ENCODE data around the gene SIDT2. TPM values are rescaled to one million over a fixed set of nuclear protein-coding genes. Genes with fewer than 3 reads are reported as not detected.

The SIDT2 gene
- total and polyA plus RNA-seq, 2 of the 8 experiments (the other 6 are each of a cell fraction or from before 2014, with no cell fraction given): 18.5 to 21.1 TPM

DNA sequence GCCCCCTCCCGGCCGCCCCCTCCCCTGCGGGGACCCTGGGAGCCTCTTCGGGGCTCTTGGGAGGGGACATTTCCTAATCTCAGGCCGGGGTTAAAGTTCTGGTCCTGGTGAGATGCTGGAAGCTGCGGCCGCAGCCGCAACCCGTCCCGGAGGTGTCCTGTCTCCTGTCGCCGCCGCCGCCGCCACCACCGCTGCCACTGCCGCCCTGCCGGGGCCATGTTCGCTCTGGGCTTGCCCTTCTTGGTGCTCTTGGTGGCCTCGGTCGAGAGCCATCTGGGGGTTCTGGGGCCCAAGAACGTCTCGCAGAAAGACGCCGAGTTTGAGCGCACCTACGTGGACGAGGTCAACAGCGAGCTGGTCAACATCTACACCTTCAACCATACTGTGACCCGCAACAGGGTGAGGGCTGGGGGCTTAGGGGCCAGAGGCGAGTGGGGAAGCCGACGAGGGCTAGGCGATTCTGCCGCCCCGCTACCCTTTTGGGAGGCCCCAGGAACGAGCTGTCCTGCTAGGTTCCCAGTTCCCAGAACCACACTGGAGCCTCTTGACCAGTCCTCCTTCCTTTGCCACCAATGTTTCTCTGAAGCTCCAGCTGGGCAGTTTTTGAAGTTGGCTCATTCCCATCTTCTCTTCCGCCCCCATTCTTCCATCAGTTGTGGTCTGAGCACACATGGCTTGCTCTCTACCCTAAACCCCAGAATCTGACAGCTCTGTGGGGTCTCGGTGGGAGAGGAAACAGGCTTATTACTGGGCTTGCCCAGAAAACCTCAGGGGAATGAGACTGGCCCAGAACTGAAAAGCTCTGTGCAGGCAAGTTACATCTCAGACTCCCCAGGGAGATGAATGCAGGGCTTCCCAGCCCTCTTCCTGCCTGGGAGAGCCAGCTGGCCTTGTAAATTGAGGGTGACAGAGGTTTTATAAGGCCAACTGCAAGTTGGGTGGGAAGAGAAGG lies 781 bp downstream of the SIDT2 start:
- Histone ChIP-seq H3K4me2 (ENCODE audit: insufficient read depth in 1 of 2, low read depth in 2 of 2, low read length in 2 of 2) (peak overlapping the region; percentile 87 to 96), H2AFZ (ENCODE audit: low read length) (no peak overlapping the region; the same call in 1 of the 2 replicates), H3K4me1 (replicated peaks in 1 of 4; ENCODE audit: control insufficient read depth in 3 of 4, insufficient read depth in 4 of 4, low read length in 3 of 4) (peaks cover 6 to 16% (median 12%) of the 10 kb centered on the region in 4 experiments), H3K9me3 (ENCODE audit: insufficient read depth in 2 of 2, low read depth in 1 of 2, low read length in 1 of 2) (no peaks in the 10 kb centered on the region), H4K20me1 (replicated peaks in 1 of 2; ENCODE audit: control insufficient read depth in 1 of 2, insufficient read depth in 2 of 2, low read length in 2 of 2) (peaks cover 1 to 4% of the 10 kb centered on the region in 2 experiments), H3K36me3 (ENCODE audit: control insufficient read depth in 2 of 4, insufficient read depth in 4 of 4, low read length in 3 of 4) (peaks cover 0 to 6% (median 4%) of the 10 kb centered on the region in 4 experiments; a peak in 2 of 8 replicates), H2AK5ac (ENCODE audit: low read depth, low read length) (no peak overlapping the region), H2BK5ac (ENCODE audit: low read depth, low read length) (peak overlapping the region; percentile 63; the same call in 1 of the 2 replicates), H2BK120ac (replicated peaks; ENCODE audit: low read depth, low read length) (no peak overlapping the region), H3K27ac (ENCODE audit: low read depth, low read length) (0 out of 2 replicates have a peak overlapping the region, but pooled peaks have one; percentile 1), H2BK20ac (ENCODE audit: low read length) (no peak overlapping the region), H3K79me1 (ENCODE audit: low read depth, low read length) (no peaks in the 10 kb centered on the region; the same call in 1 of the 2 replicates), H3K56ac (replicated peaks; ENCODE audit: insufficient read length, low read depth, low read length) (no peak overlapping the region), H4K8ac (ENCODE audit: extremely low read depth, insufficient read depth, low read length) (peak overlapping the region; percentile 76; the same call in 1 of the 2 replicates), H3K23ac (ENCODE audit: insufficient read length) (no peak overlapping the region), H4K91ac (replicated peaks; ENCODE audit: insufficient read length, low read length) (no peak overlapping the region), H3K79me2 (ENCODE audit: control insufficient read depth in 1 of 2, insufficient read depth in 2 of 2, low read length in 2 of 2) (no peaks in the 10 kb centered on the region), H3K9ac (replicated peaks in 1 of 4; ENCODE audit: extremely low read depth in 1 of 4, low read depth in 3 of 4, low read length in 3 of 4) (peak overlapping the region; percentile 34 to 74 (median 65)), H4K5ac (ENCODE audit: insufficient read length, low read depth, low read length) (peak overlapping the region; percentile 27), H2BK15ac (ENCODE audit: low read length) (no peak overlapping the region), H3K23me2 (ENCODE audit: low read depth, low read length) (peaks cover 11% of the 10 kb centered on the region), H3K4ac (replicated peaks; ENCODE audit: insufficient read length, low read depth, low read length) (no peak overlapping the region), H2BK12ac (ENCODE audit: low read depth, low read length) (0 out of 2 replicates have a peak overlapping the region, but pooled peaks have one; percentile 53), H3K4me3 (ENCODE audit: extremely low read depth in 1 of 4, insufficient read depth in 2 of 4, low read depth in 3 of 4, low read length in 4 of 4) (peak overlapping the region; percentile 79 to 89 (median 82)), H3K14ac (ENCODE audit: insufficient read length) (no peak overlapping the region), H3K18ac (ENCODE audit: extremely low read depth, low read length) (no peak overlapping the region; the same call in 1 of the 2 replicates), H3K27me3 (replicated peaks in 1 of 4; ENCODE audit: control insufficient read depth in 3 of 4, extremely low read depth in 1 of 4, insufficient read depth in 3 of 4, low read length in 3 of 4) (no peaks in the 10 kb centered on the region)
- TF ChIP-seq ASH2L (IDR thresholded peaks at IDR 0.05; ENCODE audit: low read length) (peak; percentile 44), RBBP5 (IDR thresholded peaks at IDR 0.05; ENCODE audit: borderline replicate concordance, low read depth, low read length) (no peak)
- ChIA-PET POLR2A (ENCODE audit: partially characterized antibody) (interaction anchor here (0.6 to 12.6 kb wide), 20 partner anchors 9 to 437 kb away, joined by 3 to 153 read pairs (median 4); partner anchors contain the start of genes PAFAH1B2, PCSK7, RNF214 and TAGLN), CTCF (ENCODE audit: partially characterized antibody) (interaction anchor here (0.6 to 14.0 kb wide), 13 partner anchors 12 to 388 kb away, joined by 3 to 359 read pairs (median 4); partner anchors contain the start of genes APOA5, PAFAH1B2, PCSK7 and RNF214)
- WGBS, 2 experiments (ENCODE audit: extremely low coverage in 1 of 2, insufficient coverage in 1 of 2, insufficient read length in 1 of 2, insufficient replicate concordance in 2 of 2, low coverage in 1 of 2, low lambda C conversion rate in 2 of 2, missing lambda C conversion rate in 1 of 2): 6% methylated on average over 35 of the region's 39 CpGs; no CpG with 5 or more reads in 1 of the 2 experiments
- FAIRE-seq (no peak), DNase-seq (ENCODE audit: low read depth in 1 of 2, low spot score in 2 of 2) (no peak)

Measured in H1 (cell line).